Daoy (cell line): ENCODE measurements around the gene ASH1L. TPM values are rescaled to one million over a fixed set of nuclear protein-coding genes. Genes with fewer than 3 reads are reported as not detected.
"Not testable (repeated sequence)": the region's sequence is repeated elsewhere in the genome, so short reads cannot be mapped to it uniquely, and the experiment has no call there.

Experiments used
- DNase-seq: peaks from one replicate; pipeline ENCODE4 v3.0.0-alpha.2; 2015; ENCODE audit warnings: low read depth
- total RNA-seq: library from RNA; depleted of rRNA; stranded (reverse); fragments of >200 nt; shearing (Covaris generic); gene quantifications from 2 replicates; pipeline ENCODE4 v1.2.3, GENCODE V29; 2014

The ASH1L gene
- total RNA-seq, 1 experiment from 2014 or later = 16.2 TPM

- no peak for DNase-seq
Measured at GRCh38 chr1:155437405-155437804, 125.2 kb downstream of the ASH1L start.

DNA sequence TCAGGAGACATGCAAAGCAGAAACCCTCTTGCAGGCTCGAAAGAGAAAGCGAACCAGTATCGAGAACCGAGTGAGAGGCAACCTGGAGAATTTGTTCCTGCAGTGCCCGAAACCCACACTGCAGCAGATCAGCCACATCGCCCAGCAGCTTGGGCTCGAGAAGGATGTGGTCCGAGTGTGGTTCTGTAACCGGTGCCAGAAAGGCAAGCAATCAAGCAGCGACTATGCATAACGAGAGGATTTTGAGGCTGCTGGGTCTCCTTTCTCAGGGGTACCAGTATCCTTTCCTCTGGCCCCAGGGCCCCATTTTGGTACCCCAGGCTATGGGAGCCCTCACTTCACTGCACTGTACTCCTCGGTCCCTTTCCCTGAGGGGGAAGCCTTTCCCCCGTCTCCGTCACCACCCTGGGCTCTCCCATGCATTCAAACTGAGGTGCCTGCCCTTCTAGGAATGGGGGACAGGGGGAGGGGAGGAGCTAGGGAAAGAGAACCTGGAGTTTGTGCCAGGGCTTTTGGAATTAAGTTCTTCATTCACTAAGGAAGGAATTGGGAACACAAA, 128.7 kb downstream of the ASH1L start:
- DNase-seq = not testable (repeated sequence)

DNA sequence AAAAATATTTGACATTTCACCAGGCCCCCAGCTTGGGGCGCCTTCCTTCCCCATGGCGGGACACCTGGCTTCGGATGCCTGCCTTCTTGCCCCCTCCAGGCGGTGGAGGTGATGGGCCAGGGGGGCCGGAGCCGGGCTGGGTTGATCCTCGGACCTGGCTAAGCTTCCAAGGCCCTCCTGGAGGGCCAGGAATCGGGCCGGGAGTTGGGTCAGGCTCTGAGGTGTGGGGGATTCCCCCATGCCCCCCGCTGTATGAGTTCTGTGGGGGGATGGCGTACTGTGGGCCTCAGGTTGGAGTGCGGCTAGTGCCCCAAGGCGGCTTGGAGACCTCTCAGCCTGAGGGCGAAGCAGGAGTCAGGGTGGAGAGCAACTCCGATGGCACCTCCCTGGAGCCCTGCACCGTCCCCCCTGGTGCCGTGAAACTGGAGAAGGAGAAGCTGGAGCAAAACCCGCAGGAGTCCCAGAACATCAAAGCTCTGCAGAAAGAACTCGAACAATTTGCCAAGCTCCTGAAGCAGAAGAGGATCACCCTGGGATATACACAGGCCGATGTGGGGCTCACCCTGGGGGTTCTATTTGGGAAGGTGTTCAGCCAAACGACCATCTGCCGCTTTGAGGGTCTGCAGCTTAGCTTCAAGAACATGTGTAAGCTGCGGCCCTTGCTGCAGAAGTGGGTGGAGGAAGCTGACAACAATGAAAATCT, 129.3 kb downstream of the ASH1L start:
- not testable (repeated sequence) for DNase-seq

- DNase-seq = no peak
Measured at GRCh38 chr1:155424091-155424490, 138.5 kb downstream of the ASH1L start.

DNA sequence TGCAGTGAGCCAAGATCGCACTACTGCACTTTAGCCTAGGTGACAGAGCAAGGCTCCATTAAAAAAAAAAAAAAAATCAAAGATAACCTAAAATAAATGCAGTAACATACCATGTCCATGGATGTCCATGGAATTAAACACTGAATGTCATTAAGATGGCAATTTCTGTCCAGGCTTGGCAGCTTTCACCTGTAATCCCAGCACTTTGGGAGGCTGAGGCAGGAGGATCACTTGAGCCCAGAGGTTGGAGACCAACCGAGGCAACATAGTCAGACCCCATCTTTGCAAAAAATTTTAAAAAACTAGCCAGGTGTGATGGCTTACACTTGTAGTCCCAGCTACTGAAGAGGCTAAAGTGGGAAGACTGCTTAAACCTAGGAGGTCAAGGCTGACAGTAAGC, 141.8 kb downstream of the ASH1L start:
- no peak for DNase-seq

DNA sequence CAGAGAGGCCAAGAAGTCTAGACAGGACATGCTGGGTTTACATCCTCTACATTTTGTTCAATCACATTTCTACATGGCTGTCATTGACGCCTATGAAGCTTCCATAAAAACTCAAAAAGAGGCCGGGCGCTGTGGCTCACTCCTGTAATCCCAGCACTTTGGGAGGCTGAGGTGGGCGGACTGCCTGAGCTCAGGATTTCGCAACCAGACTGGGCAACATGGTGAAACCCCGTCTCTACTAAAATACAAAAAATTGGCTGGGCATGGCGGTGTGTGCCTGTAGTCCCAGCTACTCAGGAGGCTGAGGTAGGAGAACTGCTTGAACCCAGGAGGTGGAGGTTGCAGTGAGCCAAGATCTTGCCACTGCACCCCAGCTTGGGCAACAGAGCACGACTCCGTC, 150.8 kb downstream of the ASH1L start:
- not testable (repeated sequence) for DNase-seq

DNA sequence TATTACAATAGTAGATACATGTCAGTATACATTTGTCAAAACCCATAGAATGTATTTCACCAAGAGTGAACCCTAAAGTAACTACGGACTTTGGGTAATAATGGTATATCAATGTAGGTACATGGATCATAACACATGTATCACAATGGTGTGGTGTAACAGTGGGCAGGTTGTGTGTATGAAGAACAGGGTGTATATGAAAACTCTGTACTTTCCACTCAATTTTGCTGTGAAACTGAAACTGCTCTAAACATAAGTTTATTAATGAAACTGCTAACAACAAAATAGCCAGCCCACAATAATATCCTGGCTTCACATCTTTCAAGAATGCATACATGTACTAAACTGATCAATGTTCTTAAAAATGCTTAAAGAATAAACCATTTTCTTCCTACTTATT, 151.7 kb downstream of the ASH1L start:
- no peak for DNase-seq

DNA sequence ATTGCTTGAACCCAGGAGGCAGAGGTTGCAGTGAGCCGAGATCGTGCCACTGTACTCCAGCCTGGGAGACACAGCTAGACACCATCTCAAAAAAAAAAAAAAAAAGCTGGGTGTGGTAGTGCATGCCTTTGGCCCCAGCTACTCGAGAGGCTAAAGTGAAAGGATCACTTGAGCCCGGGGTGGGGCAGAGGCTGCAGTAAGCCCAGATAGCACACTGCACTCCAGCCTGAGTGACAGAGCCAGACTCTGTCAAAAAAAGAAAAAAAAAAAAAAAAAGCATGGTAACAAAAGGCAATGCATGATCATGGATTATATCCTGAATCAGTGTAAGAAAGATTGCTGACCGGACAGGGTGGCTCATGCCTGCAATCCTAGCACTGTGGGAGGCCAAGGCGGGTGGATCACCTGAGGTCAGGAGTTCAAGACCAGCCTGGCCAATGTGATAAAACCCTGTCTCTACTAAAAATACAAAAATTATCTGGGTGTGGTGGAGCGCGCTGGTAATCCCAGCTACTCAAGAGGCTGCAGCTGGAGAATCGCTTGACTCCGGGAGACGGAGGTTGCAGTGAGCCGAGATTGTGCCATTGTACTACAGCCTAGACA, 165.6 kb downstream of the ASH1L start:
- no peak for DNase-seq

DNA sequence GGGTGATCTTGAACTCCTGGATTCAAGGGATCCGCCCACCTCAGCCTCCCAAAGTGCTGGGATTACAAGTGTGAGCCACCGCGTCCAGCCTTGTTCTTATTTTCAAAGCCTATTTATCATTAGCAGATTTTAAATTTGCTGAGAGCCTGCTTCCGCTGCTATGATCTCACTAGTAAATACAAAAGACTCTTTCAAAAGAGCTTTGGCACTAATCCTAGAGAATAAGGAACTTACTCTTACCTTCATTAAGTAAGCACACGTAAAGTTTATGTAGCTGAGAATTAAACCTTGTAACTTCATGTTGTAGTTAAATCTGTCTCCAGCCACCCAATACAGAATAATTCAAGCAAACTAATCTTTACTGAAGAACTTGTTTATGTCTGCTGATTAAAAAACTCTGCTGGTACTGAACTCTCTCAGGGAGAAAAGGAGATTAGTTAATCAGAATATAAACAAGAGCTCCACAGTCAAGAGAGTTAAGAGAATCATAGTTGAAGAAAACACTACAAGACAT, 169.6 kb downstream of the ASH1L start:
- no peak for DNase-seq

GRCh38 chr1:155389826-155390225, 172.8 kb downstream of the ASH1L start:
- no peak for DNase-seq

DNA sequence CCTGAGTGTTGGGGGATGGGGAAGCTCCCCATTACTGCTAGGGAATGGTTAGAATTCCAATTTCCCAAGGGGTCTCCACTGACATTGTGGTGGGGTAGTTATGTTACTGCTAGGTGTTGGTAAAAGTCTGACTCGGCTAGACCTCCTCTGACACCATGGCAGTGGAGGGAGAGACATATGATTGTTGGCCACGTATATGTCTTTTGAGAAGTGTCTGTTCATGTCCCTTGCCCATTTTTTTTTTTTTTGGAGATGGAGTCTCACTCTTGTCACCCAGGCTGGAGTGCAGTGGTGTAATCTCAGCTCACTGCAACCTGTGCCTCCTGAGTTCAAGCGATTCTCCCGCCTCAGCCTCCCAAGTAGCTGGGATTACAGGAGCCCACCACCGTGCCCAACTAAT, 176.8 kb downstream of the ASH1L start:
- not testable (repeated sequence) for DNase-seq

- DNase-seq = no peak
Measured at GRCh38 chr1:155383406-155383805, 179.2 kb downstream of the ASH1L start.

GRCh38 chr1:155379631-155380090, 182.9 kb downstream of the ASH1L start:
- DNase-seq = no peak

GRCh38 chr1:155379180-155379579, 183.4 kb downstream of the ASH1L start:
- DNase-seq = no peak

- DNase-seq = no peak
Measured at GRCh38 chr1:155360051-155360450, 202.6 kb downstream of the ASH1L start.

DNA sequence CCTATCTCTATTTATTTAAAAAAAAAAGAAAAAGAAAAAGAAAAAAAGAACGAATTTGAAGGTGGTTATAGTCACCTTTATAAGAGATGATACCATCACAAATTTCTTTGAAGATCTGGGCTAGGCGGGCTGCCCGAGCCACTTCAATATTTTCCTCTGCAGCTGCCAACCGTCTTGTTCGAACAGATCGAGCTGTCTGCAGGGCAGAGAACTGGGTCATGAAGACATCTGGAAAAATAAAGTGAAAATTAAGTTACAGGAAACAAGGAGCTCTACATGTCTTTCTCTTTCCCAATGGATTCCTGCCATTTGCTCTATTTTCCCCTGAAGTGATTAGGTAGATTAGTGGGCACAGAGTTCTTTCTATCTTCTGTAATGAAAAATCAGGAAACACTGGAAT, 210.0 kb downstream of the ASH1L start:
- no peak for DNase-seq

GRCh38 chr1:155342842-155343241, 219.8 kb downstream of the ASH1L start:
- DNase-seq = no peak

GRCh38 chr1:155339515-155340097, 223.0 kb downstream of the ASH1L start:
- DNase-seq = no peak

- no peak for DNase-seq
Measured at GRCh38 chr1:155334962-155335361, 227.6 kb downstream of the ASH1L start.

DNA sequence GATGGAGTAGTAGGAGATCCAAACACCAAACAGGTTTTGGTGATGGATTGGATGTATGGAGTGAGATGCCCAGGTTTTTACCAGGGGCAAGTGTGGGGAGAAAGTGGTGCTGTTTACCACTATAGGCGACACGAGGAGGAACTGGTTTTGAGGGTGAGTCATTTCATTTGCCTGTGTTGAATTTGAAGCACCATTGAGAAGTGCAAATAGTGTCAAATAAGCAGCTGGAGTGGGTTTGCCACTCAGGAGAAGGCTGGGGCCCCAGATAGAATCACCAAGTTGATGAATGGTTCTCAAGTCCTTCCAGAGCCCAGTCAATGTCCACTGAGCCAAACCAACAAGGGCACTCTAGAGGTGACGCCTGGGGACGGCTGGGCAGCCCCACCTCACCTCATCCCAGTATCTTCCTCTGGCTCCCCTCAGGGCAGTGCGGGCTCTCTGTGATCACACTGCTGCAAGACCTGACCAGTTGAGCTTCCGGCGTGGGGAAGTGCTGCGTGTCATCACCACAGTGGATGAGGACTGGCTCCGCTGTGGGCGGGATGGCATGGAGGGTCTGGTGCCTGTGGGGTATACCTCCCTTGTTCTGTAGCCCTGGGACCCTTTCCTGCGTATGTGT, 232.5 kb downstream of the ASH1L start:
- DNase-seq = no peak

- not testable (repeated sequence) for DNase-seq
Measured at GRCh38 chr1:155328856-155329255, 233.7 kb downstream of the ASH1L start.

DNA sequence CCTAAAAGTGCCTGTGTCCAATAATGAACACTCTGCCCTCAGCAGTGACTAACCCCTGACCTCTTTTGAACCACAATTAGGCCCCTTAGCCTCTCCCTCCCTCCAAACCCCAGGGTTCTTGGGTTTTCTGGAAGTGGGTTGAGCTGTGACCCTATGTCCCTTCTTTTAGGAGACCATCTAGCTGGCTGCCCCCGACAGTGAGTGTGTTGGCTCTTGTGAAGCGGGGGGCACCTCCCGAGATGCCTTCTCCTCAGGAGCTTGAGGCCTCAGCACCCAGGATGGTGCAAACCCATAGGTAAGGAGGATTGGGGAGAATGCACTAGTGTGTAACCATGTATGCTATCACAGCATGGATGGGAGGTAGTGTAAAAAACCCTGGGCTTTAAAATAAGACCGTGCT, 234.6 kb downstream of the ASH1L start:
- no peak for DNase-seq
